Osteoblast (primary cell): ENCODE data around the gene CWC27. TPM values are rescaled to one million over a fixed set of nuclear protein-coding genes. Genes with fewer than 3 reads are reported as not detected.
A peak's percentile ranks its signal among the peaks of the same experiment; 100 is the strongest.

ENCODE experiments used
- DNase-seq: peaks from one replicate; pipeline ENCODE4 v3.0.0; 2011; ENCODE audit warnings: low spot score, mixed read lengths; ENCODE audit not compliant: insufficient read length; ENCODE audit errors: missing footprints
- H2AFZ ChIP-seq: 2 replicates; pipeline ENCODE4 v1.6.0; 2011; ENCODE audit warnings: mild to moderate bottlenecking, low read length
- H3K27ac ChIP-seq: 2 replicates; pipeline ENCODE4 v1.5.1; 2011; ENCODE audit warnings: mild to moderate bottlenecking, low read depth, low read length, moderate library complexity
- H3K27me3 ChIP-seq: 2 replicates; pipeline ENCODE4 v1.6.0; 2012; ENCODE audit warnings: mild to moderate bottlenecking, control low read depth, inconsistent platforms, low read length, moderate library complexity; ENCODE audit not compliant: insufficient read depth
- H3K36me3 ChIP-seq: 2 replicates; pipeline ENCODE4 v1.5.1; 2011; ENCODE audit warnings: mild to moderate bottlenecking, low read length, control low read depth, moderate library complexity; ENCODE audit not compliant: insufficient read depth
- H3K4me1 ChIP-seq: 2 replicates; pipeline ENCODE4 v1.5.1; 2011; ENCODE audit warnings: mild to moderate bottlenecking, low read length, control low read depth, moderate library complexity; ENCODE audit not compliant: insufficient read depth
- H3K4me2 ChIP-seq: 2 replicates; pipeline ENCODE4 v1.6.0; 2011; ENCODE audit warnings: mild to moderate bottlenecking, low read length; ENCODE audit not compliant: insufficient read depth
- H3K4me3 ChIP-seq: fragments of 200-600 bp; sonication (generic); 3 replicates; pipeline ENCODE4 v1.5.1; 2012; ENCODE audit warnings: mild to moderate bottlenecking, low read length, inconsistent platforms; ENCODE audit not compliant: insufficient read depth
- H3K79me2 ChIP-seq: 2 replicates; pipeline ENCODE4 v1.6.0; 2012; ENCODE audit warnings: mild to moderate bottlenecking, low read length, control low read depth, inconsistent platforms; ENCODE audit not compliant: insufficient read depth
- H3K9me3 ChIP-seq: 2 replicates; pipeline ENCODE4 v1.5.1; 2011; ENCODE audit warnings: low read depth, low read length, control low read depth
- H4K20me1 ChIP-seq: 2 replicates; pipeline ENCODE4 v1.6.0; 2012; ENCODE audit warnings: mild to moderate bottlenecking, low read length, control low read depth; ENCODE audit not compliant: insufficient read depth
- total RNA-seq: library from RNA; depleted of rRNA; stranded (reverse); fragments of >200 nt; gene quantifications from 2 replicates; pipeline ENCODE4 v1.2.3, GENCODE V29; 2012
- TF ChIP-seq, protein P1 (sequence below): IDR thresholded peaks from 2 replicates; pipeline ENCODE4 v1.5.1; 2011; ENCODE audit warnings: mild to moderate bottlenecking, low read depth, low read length, moderate library complexity; ENCODE audit errors: extremely low read depth

Gene CWC27
- total RNA-seq, 1 donor, result 13.4 TPM

DNA sequence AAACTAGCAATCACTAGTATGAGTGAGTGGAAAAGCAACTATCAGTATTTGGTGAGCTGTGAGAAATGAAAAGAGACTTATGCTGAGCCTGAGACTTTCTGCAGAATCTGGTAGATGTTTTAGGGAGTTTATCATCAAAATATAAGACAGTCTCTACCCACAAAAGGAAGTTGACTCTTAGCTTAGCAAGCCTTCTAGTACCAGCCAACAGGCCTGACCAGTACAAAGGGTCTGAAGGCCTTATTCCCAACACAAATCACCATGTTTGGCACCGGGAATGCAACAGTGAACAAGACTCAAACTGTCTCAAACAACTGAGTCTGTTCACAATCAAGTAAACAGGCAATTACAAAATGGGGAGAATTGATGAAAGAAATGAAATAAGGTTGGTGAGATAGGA, 244.4 kb downstream of the CWC27 start:
- no peak overlapping the region for H3K4me2 ChIP-seq
- TF ChIP-seq, protein P1, sequence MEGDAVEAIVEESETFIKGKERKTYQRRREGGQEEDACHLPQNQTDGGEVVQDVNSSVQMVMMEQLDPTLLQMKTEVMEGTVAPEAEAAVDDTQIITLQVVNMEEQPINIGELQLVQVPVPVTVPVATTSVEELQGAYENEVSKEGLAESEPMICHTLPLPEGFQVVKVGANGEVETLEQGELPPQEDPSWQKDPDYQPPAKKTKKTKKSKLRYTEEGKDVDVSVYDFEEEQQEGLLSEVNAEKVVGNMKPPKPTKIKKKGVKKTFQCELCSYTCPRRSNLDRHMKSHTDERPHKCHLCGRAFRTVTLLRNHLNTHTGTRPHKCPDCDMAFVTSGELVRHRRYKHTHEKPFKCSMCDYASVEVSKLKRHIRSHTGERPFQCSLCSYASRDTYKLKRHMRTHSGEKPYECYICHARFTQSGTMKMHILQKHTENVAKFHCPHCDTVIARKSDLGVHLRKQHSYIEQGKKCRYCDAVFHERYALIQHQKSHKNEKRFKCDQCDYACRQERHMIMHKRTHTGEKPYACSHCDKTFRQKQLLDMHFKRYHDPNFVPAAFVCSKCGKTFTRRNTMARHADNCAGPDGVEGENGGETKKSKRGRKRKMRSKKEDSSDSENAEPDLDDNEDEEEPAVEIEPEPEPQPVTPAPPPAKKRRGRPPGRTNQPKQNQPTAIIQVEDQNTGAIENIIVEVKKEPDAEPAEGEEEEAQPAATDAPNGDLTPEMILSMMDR, result no peak
- DNase-seq, result no peak

DNA sequence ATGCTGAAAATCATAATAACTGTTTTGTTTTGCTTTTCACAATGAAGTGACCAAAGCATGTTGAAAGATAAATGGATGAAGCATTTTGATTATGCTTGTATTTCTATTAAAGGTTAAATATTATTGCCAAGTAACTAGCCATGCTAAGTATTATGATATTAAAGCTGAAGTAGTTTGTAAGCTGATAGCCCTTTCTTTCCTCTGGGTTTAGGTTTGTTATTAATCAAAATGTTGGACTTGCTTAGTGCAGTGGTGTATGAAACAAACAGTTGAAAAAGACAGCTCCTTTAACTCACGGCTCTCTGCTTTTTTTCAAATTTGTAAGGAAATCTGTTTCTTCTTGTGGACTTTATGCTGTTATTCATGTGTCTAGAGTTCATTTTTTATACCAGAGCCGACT, 246.0 kb downstream of the CWC27 start:
- DNase-seq, result no peak

More for the DNA sequence above, 244.4 kb downstream of the CWC27 start:
- Histone ChIP-seq H3K9me3 (no peaks in the 10 kb centered on the region), H4K20me1 (no peaks in the 10 kb centered on the region), H2AFZ (peak overlapping the region; percentile 30), H3K27ac (peak overlapping the region; percentile 1), H3K36me3 (no peaks in the 10 kb centered on the region), H3K27me3 (no peaks in the 10 kb centered on the region), H3K4me3 (no peak overlapping the region), H3K4me1 (peaks cover 30% of the 10 kb centered on the region), H3K79me2 (no peaks in the 10 kb centered on the region)

DNA sequence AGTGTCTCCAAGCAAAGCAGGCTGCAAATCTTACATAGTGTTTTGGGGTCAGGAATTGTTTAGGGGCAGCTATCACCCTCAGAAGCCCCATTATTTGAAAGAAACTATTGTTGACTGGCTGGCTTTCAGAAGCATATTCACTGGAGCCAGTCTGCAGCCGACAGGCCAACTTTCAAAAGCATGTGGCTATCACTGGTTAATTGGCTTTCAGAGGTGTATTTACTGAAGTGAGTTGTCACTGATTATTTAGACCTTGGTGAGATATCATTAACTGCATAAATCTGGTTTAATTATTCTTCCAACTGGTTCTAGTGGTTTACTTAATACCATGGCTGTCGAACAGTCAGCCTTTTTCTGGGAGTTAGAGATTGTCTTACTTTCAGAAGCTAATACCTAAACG, 247.0 kb downstream of the CWC27 start:
- Histone ChIP-seq H3K79me2 (no peaks in the 10 kb centered on the region), H3K36me3 (no peaks in the 10 kb centered on the region), H3K27ac (no peak overlapping the region), H3K4me2 (no peak overlapping the region), H3K27me3 (no peaks in the 10 kb centered on the region), H3K4me1 (peaks cover 36% of the 10 kb centered on the region), H3K9me3 (no peaks in the 10 kb centered on the region), H4K20me1 (no peaks in the 10 kb centered on the region), H3K4me3 (no peak overlapping the region), H2AFZ (no peak overlapping the region)
- TF ChIP-seq, protein P1, result no peak
- DNase-seq, result no peak

More for the DNA sequence above, 246.0 kb downstream of the CWC27 start:
- Histone ChIP-seq H3K27me3 (no peaks in the 10 kb centered on the region), H2AFZ (no peak overlapping the region), H3K79me2 (no peaks in the 10 kb centered on the region), H3K9me3 (no peaks in the 10 kb centered on the region), H3K27ac (no peak overlapping the region), H3K4me2 (no peak overlapping the region), H4K20me1 (no peaks in the 10 kb centered on the region), H3K4me3 (no peak overlapping the region), H3K36me3 (no peaks in the 10 kb centered on the region), H3K4me1 (peaks cover 30% of the 10 kb centered on the region)
- TF ChIP-seq, protein P1, result no peak

DNA sequence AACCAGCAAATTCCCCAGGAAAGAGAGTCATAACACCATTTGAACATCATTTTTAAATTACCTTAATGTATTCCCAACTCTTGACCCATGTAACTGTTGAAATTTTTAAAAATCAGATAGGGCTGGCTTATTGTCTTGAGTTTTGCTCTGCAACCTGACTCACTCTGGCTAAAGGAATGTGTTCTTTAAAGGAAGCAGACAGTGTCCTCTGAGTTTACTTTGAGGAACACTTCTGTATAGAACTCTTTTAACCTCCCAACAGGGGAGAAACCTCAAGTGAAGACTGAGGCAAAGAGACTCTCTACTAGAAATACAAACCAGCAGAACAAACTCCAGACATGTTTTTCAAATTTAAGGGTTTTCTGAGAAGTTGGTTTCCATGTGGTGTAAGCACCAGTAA, 248.9 kb downstream of the CWC27 start:
- H3K4me1 ChIP-seq, result peaks cover 33% of the 10 kb centered on the region
- no peaks in the 10 kb centered on the region for H3K36me3 ChIP-seq
- H2AFZ ChIP-seq, result no peak overlapping the region
- no peaks in the 10 kb centered on the region for H3K9me3 ChIP-seq
- H3K79me2 ChIP-seq, result no peaks in the 10 kb centered on the region
- peak overlapping the region; percentile 14 for H3K27ac ChIP-seq
- no peaks in the 10 kb centered on the region for H4K20me1 ChIP-seq
- DNase-seq, result no peak
- TF ChIP-seq, protein P1, result no peak
- no peaks in the 10 kb centered on the region for H3K27me3 ChIP-seq
- H3K4me3 ChIP-seq, result no peak overlapping the region
- no peak overlapping the region for H3K4me2 ChIP-seq
